IPS-18a (cell line): ENCODE measurements around the gene MEIOB.

Experiments used
- H3K27ac ChIP-seq: one replicate; pipeline ENCODE4 v1.5.1; 2013; ENCODE audit warnings: low read length
- H3K27me3 ChIP-seq: one replicate; pipeline ENCODE4 v1.6.1; 2013; ENCODE audit warnings: mild to moderate bottlenecking, low read length; ENCODE audit not compliant: control insufficient read depth, insufficient read depth
- H3K36me3 ChIP-seq: one replicate; pipeline ENCODE4 v1.6.1; 2013; ENCODE audit warnings: low read depth, low read length; ENCODE audit not compliant: control insufficient read depth
- H3K4me1 ChIP-seq: one replicate; pipeline ENCODE4 v1.6.1; 2013; ENCODE audit warnings: low read depth, low read length; ENCODE audit not compliant: control insufficient read depth
- H3K4me3 ChIP-seq: one replicate; pipeline ENCODE4 v1.5.1; 2013; ENCODE audit warnings: low read length
- H3K9ac ChIP-seq: one replicate; pipeline ENCODE4 v1.6.1; 2013; ENCODE audit warnings: mild to moderate bottlenecking, low read length, moderate library complexity
- H3K9me3 ChIP-seq: one replicate; pipeline ENCODE4 v1.6.1; 2013; ENCODE audit warnings: low read depth, low read length; ENCODE audit not compliant: control insufficient read depth

Gene MEIOB

GRCh38 chr16:1839554-1839953, 32.4 kb downstream of the MEIOB start:
- Histone ChIP-seq H3K27ac (no peak overlapping the region), H3K4me3 (no peak overlapping the region), H3K4me1 (no peaks in the 10 kb centered on the region), H3K9ac (no peak overlapping the region), H3K27me3 (no peaks in the 10 kb centered on the region), H3K9me3 (no peaks in the 10 kb centered on the region), H3K36me3 (no peaks in the 10 kb centered on the region)

- Histone ChIP-seq H3K4me1 (no peaks in the 10 kb centered on the region), H3K4me3 (no peak overlapping the region), H3K27ac (no peak overlapping the region), H3K9ac (no peak overlapping the region), H3K9me3 (no peaks in the 10 kb centered on the region), H3K36me3 (no peaks in the 10 kb centered on the region), H3K27me3 (no peaks in the 10 kb centered on the region)
These were observed 37.9 kb downstream of the MEIOB start for GRCh38 chr16:1834096-1834495.

- H3K4me3 ChIP-seq, result no peak overlapping the region
- H3K27ac ChIP-seq, result no peak overlapping the region
- no peaks in the 10 kb centered on the region for H3K36me3 ChIP-seq
- no peak overlapping the region for H3K9ac ChIP-seq
- H3K4me1 ChIP-seq, result no peaks in the 10 kb centered on the region
- H3K9me3 ChIP-seq, result no peaks in the 10 kb centered on the region
- no peaks in the 10 kb centered on the region for H3K27me3 ChIP-seq
These were observed 39.0 kb downstream of the MEIOB start for GRCh38 chr16:1832838-1833454.

GRCh38 chr16:1831186-1832075, 40.5 kb downstream of the MEIOB start:
- H3K4me1 ChIP-seq, result no peaks in the 10 kb centered on the region
- H3K36me3 ChIP-seq, result no peaks in the 10 kb centered on the region
- no peak overlapping the region for H3K9ac ChIP-seq
- H3K4me3 ChIP-seq, result no peak overlapping the region
- no peaks in the 10 kb centered on the region for H3K27me3 ChIP-seq
- no peak overlapping the region for H3K27ac ChIP-seq
- no peaks in the 10 kb centered on the region for H3K9me3 ChIP-seq

- no peak overlapping the region for H3K4me3 ChIP-seq
- no peak overlapping the region for H3K27ac ChIP-seq
- H3K4me1 ChIP-seq, result no peaks in the 10 kb centered on the region
- no peaks in the 10 kb centered on the region for H3K27me3 ChIP-seq
- H3K36me3 ChIP-seq, result no peaks in the 10 kb centered on the region
- no peak overlapping the region for H3K9ac ChIP-seq
- no peaks in the 10 kb centered on the region for H3K9me3 ChIP-seq
These were observed 41.8 kb downstream of the MEIOB start for GRCh38 chr16:1830213-1830612.

- H3K9ac ChIP-seq, result no peak overlapping the region
- H3K36me3 ChIP-seq, result no peaks in the 10 kb centered on the region
- no peaks in the 10 kb centered on the region for H3K27me3 ChIP-seq
- H3K4me3 ChIP-seq, result peak overlapping the region; percentile 98
- H3K4me1 ChIP-seq, result no peaks in the 10 kb centered on the region
- H3K27ac ChIP-seq, result no peak overlapping the region
- no peaks in the 10 kb centered on the region for H3K9me3 ChIP-seq
These were observed 43.1 kb downstream of the MEIOB start for GRCh38 chr16:1828645-1829410.

- no peaks in the 10 kb centered on the region for H3K27me3 ChIP-seq
- no peaks in the 10 kb centered on the region for H3K36me3 ChIP-seq
- no peaks in the 10 kb centered on the region for H3K4me1 ChIP-seq
- H3K9ac ChIP-seq, result peak within 1 kb of the TSS; percentile 75
- peak within 1 kb of the TSS; percentile 98 for H3K4me3 ChIP-seq
- H3K9me3 ChIP-seq, result no peaks in the 10 kb centered on the region
- H3K27ac ChIP-seq, result no peak within 1 kb of the TSS
These were observed 45.0 kb downstream of the MEIOB start, which contains the start of the genes FAHD1 and HAGH for GRCh38 chr16:1826691-1827573. TSS of gene FAHD1 (plus strand) at chr16:1827206. CDS start at chr16:1827239, 33 bp downstream. TSS of gene HAGH (minus strand) at chr16:1826825. CDS start at chr16:1826787, 38 bp downstream.

GRCh38 chr16:1825864-1826690, 45.9 kb downstream of the MEIOB start:
- H3K36me3 ChIP-seq, result no peaks in the 10 kb centered on the region
- no peaks in the 10 kb centered on the region for H3K27me3 ChIP-seq
- no peak overlapping the region for H3K9ac ChIP-seq
- H3K9me3 ChIP-seq, result no peaks in the 10 kb centered on the region
- no peak overlapping the region for H3K27ac ChIP-seq
- no peaks in the 10 kb centered on the region for H3K4me1 ChIP-seq
- peak overlapping the region; percentile 53 for H3K4me3 ChIP-seq

- H3K4me3 ChIP-seq, result peak overlapping the region; percentile 53
- H3K36me3 ChIP-seq, result no peaks in the 10 kb centered on the region
- no peaks in the 10 kb centered on the region for H3K4me1 ChIP-seq
- no peaks in the 10 kb centered on the region for H3K9me3 ChIP-seq
- H3K27ac ChIP-seq, result no peak overlapping the region
- H3K27me3 ChIP-seq, result no peaks in the 10 kb centered on the region
- H3K9ac ChIP-seq, result no peak overlapping the region
These were observed 46.5 kb downstream of the MEIOB start for GRCh38 chr16:1825381-1825863.

GRCh38 chr16:1823821-1824220, 48.1 kb downstream of the MEIOB start:
- Histone ChIP-seq H3K4me3 (no peak overlapping the region), H3K4me1 (no peaks in the 10 kb centered on the region), H3K9ac (no peak overlapping the region), H3K27ac (no peak overlapping the region), H3K9me3 (no peaks in the 10 kb centered on the region), H3K27me3 (no peaks in the 10 kb centered on the region), H3K36me3 (no peaks in the 10 kb centered on the region)
